Measurements from ENCODE around the gene JPT2. TPM values are rescaled to one million over a fixed set of nuclear protein-coding genes. Genes with fewer than 3 reads are reported as not detected.

JPT2 gene
- total RNA-seq, 4 donors from 2014 or later, result 22.7 to 28.5 (median 23.8) TPM

DNA sequence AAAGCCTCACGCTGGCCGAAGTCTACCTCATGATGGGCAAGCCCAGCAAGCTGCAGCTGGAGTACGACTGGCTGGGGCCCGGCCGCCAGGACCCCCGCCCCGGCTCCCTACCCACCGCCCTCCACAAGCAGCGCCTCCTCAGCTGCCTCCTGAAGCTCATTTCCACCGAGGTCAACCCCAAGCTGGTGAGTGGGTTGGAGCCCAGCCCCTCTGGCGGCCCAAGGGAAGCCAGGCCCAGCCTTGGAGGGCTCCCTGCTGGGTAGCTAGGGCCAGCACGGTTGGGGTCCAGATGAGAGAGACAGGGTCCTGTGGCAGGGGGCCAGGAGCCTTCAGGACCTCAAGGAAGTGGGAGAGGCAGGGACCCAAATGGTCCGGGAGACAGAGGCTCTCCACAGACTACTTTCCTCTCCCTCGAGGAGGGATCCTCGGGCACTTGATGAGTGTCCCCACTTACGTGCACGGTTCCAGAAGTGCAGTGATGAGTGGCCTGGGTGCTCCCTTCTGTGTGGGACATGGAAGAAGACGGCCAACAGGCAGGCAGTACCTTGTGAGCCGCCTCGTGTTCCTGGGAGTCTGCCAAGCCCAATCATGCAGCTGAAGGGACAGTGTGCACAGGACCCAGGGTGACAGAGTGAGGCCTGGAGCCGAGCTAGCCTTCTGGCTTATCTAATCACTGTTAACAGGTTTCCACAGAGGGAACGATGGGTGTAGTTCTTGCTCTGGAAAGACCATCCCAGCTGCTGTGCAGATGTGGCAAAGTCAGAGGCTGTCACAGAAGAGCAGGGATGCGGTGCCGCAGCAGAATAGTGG, 21.1 kb upstream of the JPT2 start:
- no peak for DNase-seq (ENCODE audit: low spot score)
- no peak for ATAC-seq (ENCODE audit: low FRiP score)
- TF ChIP-seq, protein P1, sequence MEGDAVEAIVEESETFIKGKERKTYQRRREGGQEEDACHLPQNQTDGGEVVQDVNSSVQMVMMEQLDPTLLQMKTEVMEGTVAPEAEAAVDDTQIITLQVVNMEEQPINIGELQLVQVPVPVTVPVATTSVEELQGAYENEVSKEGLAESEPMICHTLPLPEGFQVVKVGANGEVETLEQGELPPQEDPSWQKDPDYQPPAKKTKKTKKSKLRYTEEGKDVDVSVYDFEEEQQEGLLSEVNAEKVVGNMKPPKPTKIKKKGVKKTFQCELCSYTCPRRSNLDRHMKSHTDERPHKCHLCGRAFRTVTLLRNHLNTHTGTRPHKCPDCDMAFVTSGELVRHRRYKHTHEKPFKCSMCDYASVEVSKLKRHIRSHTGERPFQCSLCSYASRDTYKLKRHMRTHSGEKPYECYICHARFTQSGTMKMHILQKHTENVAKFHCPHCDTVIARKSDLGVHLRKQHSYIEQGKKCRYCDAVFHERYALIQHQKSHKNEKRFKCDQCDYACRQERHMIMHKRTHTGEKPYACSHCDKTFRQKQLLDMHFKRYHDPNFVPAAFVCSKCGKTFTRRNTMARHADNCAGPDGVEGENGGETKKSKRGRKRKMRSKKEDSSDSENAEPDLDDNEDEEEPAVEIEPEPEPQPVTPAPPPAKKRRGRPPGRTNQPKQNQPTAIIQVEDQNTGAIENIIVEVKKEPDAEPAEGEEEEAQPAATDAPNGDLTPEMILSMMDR (IDR thresholded peaks at IDR 0.05), result no peak

DNA sequence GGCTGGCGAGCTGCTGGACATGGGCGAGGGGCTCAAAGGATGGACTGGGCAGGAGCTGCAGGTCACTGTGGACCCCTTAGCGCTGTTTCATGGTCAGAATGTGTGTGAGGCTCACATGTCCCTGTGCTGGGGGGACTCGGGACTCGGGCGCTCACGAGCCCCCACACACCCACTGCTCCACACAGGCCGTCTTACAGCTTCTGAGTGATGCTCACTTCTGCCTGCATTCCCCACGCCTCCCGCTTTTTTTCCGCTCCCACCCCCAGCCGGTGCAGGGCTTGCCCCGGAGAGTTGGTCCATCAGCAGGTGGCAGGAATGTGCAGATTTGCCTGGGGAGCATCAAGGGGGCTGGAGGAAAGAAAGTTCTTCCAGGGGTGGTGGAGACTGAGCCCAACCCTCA, 20.2 kb upstream of the JPT2 start:
- TF ChIP-seq, protein P1 (IDR thresholded peaks at IDR 0.05), result no peak
- no peak for DNase-seq (ENCODE audit: low spot score)
- ATAC-seq (ENCODE audit: low FRiP score), result no peak

DNA sequence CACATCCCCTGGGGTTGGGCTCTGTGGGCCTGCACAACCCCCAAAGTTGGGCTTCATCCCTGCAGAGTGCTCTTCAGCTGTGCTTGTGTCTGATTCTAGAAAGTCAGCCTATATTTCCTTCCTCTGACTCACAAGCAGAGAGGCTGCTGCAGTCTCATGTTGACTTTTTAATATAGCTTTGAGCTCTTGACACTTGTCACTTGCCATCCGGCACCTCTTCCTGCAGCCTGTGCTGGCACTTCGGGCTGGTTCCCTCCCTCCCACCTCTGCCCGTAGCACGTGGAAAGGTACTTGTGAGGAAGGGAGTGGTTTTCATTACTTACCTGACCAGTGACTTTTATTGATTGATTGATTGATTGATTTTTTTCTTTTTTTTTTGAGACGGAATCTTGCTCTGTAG, 19.0 kb upstream of the JPT2 start:
- TF ChIP-seq, protein P1 (IDR thresholded peaks at IDR 0.05), result no peak
- DNase-seq (ENCODE audit: low spot score) (no peak), ATAC-seq (ENCODE audit: low FRiP score) (no peak)

DNA sequence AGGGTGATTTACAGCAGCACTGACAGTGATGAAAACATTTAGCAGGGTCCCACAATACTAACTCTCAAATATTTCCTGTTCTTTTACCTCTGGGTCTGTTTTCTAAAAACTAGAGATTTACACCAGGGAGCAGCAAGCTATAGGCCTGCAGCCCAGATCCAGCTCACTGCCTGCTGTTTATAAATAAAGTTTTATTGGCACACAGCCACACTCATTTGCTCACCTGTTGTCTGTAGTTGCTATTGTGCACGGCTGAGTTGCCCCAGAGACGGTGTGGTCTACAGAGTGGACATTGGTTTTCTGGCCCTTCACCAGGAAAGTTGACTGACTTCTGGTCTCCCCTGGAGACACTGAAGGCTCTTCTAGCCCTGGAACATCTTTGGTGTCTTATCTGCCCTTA, 16.3 kb upstream of the JPT2 start:
- TF ChIP-seq, protein P1 (IDR thresholded peaks at IDR 0.05), result no peak
- ATAC-seq (ENCODE audit: low FRiP score) (no peak), DNase-seq (ENCODE audit: low spot score) (no peak)

DNA sequence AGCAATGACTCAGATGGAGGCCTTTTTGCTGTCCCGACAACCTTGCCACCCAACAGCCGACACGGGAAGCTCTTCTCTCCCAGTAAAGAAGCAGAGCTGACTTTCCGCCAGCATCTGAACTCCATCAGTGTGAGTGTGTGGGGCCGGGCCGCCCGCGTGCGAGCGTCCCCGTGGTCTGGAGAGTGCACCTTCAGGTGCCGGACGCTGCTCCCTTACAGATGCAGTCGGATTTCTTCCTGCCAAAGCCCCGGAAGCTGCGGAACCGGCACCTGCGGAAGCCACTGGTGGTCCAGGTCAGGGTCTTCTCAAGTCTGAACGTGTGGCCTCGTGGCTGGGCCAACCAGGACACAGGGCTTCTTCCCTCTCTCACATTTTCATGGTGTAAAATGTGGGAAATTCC, 15.5 kb upstream of the JPT2 start:
- TF ChIP-seq, protein P1 (IDR thresholded peaks at IDR 0.05), result no peak
- no peak for DNase-seq (ENCODE audit: low spot score)
- no peak for ATAC-seq (ENCODE audit: low FRiP score)

DNA sequence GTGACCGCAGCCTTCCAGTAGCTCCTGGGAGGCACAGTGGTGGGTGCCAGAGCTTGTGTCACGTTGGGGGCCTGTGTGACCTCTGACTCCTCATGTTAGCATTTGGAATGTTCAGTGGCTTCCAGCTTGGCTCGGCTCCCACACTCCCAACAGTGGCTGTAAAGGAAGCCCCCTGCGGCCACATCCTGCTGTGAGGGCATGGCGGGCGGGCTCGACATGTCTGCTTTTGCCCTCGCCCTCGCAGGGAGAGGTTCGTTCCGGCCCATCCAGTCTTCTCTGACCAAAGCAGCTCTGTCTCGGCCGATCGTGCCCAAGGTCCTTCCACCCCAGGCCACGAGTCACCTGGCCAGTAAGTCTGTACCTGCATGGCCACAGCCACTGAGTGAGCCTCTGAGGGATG, 12.2 kb upstream of the JPT2 start:
- TF ChIP-seq, protein P1 (IDR thresholded peaks at IDR 0.05), result no peak
- no peak for DNase-seq (ENCODE audit: low spot score)
- no peak for ATAC-seq (ENCODE audit: low FRiP score)

DNA sequence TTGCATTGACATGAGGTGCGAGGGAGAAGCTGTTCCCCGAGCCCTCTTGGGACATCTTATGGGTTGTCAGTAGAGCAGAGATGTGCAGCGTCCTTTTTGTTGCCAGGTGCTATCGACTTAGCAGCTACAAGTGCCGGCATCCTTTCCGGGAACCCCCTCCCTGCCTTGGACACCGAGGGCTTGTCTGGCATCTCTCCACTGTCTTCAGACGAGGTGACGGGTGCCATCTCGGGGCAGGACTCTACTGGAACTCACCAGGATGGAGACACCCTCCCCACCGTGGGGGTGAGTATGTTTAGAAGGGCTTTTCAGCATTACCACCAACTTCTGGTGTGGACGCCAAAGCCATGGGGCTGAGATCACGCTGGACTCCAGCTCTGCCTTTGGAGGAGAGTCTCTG, 11.8 kb upstream of the JPT2 start:
- DNase-seq (ENCODE audit: low spot score) (no peak), ATAC-seq (ENCODE audit: low FRiP score) (no peak)
- TF ChIP-seq, protein P1 (IDR thresholded peaks at IDR 0.05), result no peak
